Naive thymus-derived CD4-positive, alpha-beta T cell (primary cell): Measurements from ENCODE around the gene TRPC5OS. TPM values are rescaled to one million over a fixed set of nuclear protein-coding genes. Genes with fewer than 3 reads are reported as not detected.
A peak's percentile ranks its signal among the peaks of the same experiment; 100 is the strongest.

Experiments used
- ATAC-seq: fragments of 150-1000 bp; cut with Tn5 transposase; 2 replicates; pipeline ENCODE4 v1.10.0; 2021; ENCODE audit warnings: mild to moderate bottlenecking, moderate library complexity
- CTCF ChIA-PET: fragments of 350-600 bp; sonication (Branson Sonifier 250); formaldehyde crosslinking; loops from one replicate; lab custom pipeline; 2021; ENCODE audit warnings: antibody characterized with exemption; lab: Charles Lee
- POLR2A ChIA-PET: fragments of 350-600 bp; sonication (Branson Sonifier 250); formaldehyde crosslinking; loops from one replicate; lab custom pipeline; 2021; ENCODE audit warnings: antibody characterized with exemption, inconsistent platforms; lab: Charles Lee
- DNase-seq, 9 donors: peaks; one replicate each; pipeline versions ENCODE4 v3.0.0 to v3.0.0-alpha.2; 2020 to 2022; ENCODE audit warnings: mixed read lengths in 1 of 9
- H3K27ac ChIP-seq: one replicate; pipeline ENCODE4 v1.7.0; 2013; ENCODE audit warnings: mild to moderate bottlenecking, low read depth, low read length, moderate library complexity
- H3K27me3 ChIP-seq, 2 donors: one replicate each; pipeline ENCODE4 v1.7.0; 2013; ENCODE audit warnings: low read length in 2 of 2, mild to moderate bottlenecking in 2 of 2, moderate library complexity in 2 of 2; ENCODE audit not compliant: control insufficient read depth in 2 of 2, insufficient read depth in 2 of 2
- H3K36me3 ChIP-seq, 3 experiments: 1 replicate in 2 of 3; 2 replicates in 1 of 3; pipeline ENCODE4 v1.7.0; 2013; ENCODE audit warnings: low read length in 3 of 3, mild to moderate bottlenecking in 3 of 3, moderate library complexity in 1 of 3; ENCODE audit not compliant: insufficient read depth in 3 of 3, control insufficient read depth in 2 of 3
- H3K4me1 ChIP-seq, 2 donors: one replicate each; pipeline ENCODE4 v1.7.0; 2013; ENCODE audit warnings: low read length in 2 of 2, mild to moderate bottlenecking in 2 of 2, moderate library complexity in 1 of 2; ENCODE audit not compliant: control insufficient read depth in 2 of 2, insufficient read depth in 2 of 2
- H3K4me3 ChIP-seq: 2 replicates; pipeline ENCODE4 v1.7.0; 2013; ENCODE audit warnings: mild to moderate bottlenecking, low read length
- H3K9me3 ChIP-seq, 3 experiments: 1 replicate in 2 of 3; 2 replicates in 1 of 3; pipeline ENCODE4 v1.7.0; 2013; ENCODE audit warnings: low read length in 3 of 3; ENCODE audit not compliant: control insufficient read depth in 2 of 3
- H3K27ac Mint-ChIP-seq, 9 donors: one replicate each; pipeline ENCODE4 v1.8.0; 2020 to 2022; ENCODE audit warnings: mixed read lengths in 9 of 9, mild to moderate bottlenecking in 8 of 9, moderate library complexity in 5 of 9, inconsistent platforms in 2 of 9
- H3K27me3 Mint-ChIP-seq, 5 donors: one replicate each; pipeline ENCODE4 v1.8.0; 2021 to 2022; ENCODE audit warnings: mixed read lengths in 5 of 5, mild to moderate bottlenecking in 1 of 5
- H3K36me3 Mint-ChIP-seq, 5 donors: one replicate each; pipeline ENCODE4 v1.8.0; 2020 to 2022; ENCODE audit warnings: mixed read lengths in 5 of 5, mild to moderate bottlenecking in 3 of 5, inconsistent platforms in 1 of 5
- H3K4me1 Mint-ChIP-seq, 7 donors: one replicate each; pipeline ENCODE4 v1.8.0; 2020 to 2022; ENCODE audit warnings: mixed read lengths in 7 of 7, mild to moderate bottlenecking in 3 of 7, inconsistent platforms in 1 of 7
- H3K4me3 Mint-ChIP-seq, 10 donors: one replicate each; pipeline ENCODE4 v1.8.0; 2020 to 2022; ENCODE audit warnings: mild to moderate bottlenecking in 10 of 10, mixed read lengths in 10 of 10, moderate library complexity in 6 of 10, inconsistent platforms in 2 of 10
- H3K9me3 Mint-ChIP-seq, 11 donors: one replicate each; pipeline ENCODE4 v1.8.0; 2020 to 2022; ENCODE audit warnings: mixed read lengths in 11 of 11, mild to moderate bottlenecking in 4 of 11, inconsistent platforms in 1 of 11, moderate library complexity in 1 of 11
- intact Hi-C, 2 donors: fragments of 100-400 bp; cut with micrococcal nuclease; formaldehyde crosslinking; loops; one replicate each; pipeline ENCODE4 v1.15.1; 2023
- polyA plus RNA-seq, 2 donors: library from polyadenylated mRNA; unstranded; fragments of 300-500 nt; fragmentation: Illumina TruSeq; gene quantifications; one replicate each; pipeline ENCODE4 v1.2.3, GENCODE V29; 2021
- total RNA-seq, 6 experiments: library from RNA in 5 of 6; stranded (reverse) in 5 of 6; gene quantifications; 1 replicate in 5 of 6; 2 replicates in 1 of 6; pipeline ENCODE4 v1.2.3 and lab custom pipeline; 2021 to 2026

TRPC5OS gene
- total and polyA plus RNA-seq, 7 experiments from 2014 or later = not detected

- Mint-ChIP-seq H3K27ac (no peak overlapping the region), H3K9me3 (peaks cover 0 to 4% (median 0%) of the 10 kb centered on the region in 11 donors), H3K36me3 (no peaks in the 10 kb centered on the region), H3K4me1 (no peaks in the 10 kb centered on the region), H3K4me3 (no peak overlapping the region), H3K27me3 (peaks cover 0 to 3% (median 0%) of the 10 kb centered on the region in 5 donors)
- ChIA-PET CTCF (no interaction called here), POLR2A (no interaction called here)
- ATAC-seq (no peak), DNase-seq (no peak)
- no peak overlapping the region for H3K4me3 ChIP-seq
- H3K36me3 ChIP-seq = no peaks in the 10 kb centered on the region
- no peaks in the 10 kb centered on the region for H3K27me3 ChIP-seq
- no peak overlapping the region for H3K27ac ChIP-seq
- H3K4me1 ChIP-seq = no peaks in the 10 kb centered on the region
- intact Hi-C loops = no loop called here
- no peaks in the 10 kb centered on the region for H3K9me3 ChIP-seq
These were observed 25.0 kb upstream of the TRPC5OS start for GRCh38 chrX:111850975-111851374.

DNA sequence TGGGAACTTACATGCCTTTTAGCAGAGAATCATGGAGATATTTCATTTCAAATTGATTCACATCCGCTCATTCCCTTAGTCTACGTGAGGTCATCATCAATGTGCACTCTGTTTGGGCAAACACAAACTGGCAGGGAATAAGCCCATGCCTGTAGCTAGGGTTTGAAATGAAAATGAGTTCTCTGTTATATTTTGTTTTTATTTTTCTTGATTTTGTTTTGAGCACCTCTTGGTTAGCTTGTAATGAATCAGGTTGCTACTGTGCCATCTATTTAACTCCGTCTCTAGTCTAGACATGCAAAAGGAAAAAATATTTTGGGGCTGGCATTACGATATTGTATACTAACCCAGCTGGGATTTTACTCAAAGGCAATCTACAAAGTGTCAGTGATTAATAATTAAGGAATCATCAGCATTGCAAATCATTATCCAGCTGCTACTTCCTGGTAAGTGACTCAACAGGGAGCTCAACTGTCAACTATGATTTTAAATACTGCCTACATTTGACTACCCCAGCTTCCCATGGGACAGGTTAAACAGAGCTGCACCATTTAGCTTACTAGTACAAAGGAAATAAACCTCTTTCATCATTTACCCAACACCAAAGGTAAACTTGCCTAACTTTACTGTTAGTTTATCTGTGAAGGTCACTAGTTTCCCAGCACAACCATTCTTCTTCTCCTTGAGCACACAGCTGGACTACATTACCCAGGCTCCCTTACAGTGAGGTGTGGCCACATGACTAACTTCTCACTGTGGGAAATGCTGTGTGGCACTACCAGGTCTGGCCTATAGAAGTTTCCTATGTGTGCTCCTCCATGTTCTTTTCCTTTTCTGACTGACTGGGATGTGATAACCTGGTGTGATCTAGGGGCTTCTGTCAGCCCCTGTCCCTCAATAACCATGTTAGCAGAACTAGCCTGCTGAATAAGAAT, 21.2 kb upstream of the TRPC5OS start:
- Histone ChIP-seq H3K27me3 (no peaks in the 10 kb centered on the region), H3K4me3 (no peak overlapping the region), H3K4me1 (no peaks in the 10 kb centered on the region), H3K9me3 (no peaks in the 10 kb centered on the region), H3K27ac (no peak overlapping the region), H3K36me3 (no peaks in the 10 kb centered on the region)
- Mint-ChIP-seq H3K9me3 (peaks cover 0 to 4% (median 0%) of the 10 kb centered on the region in 11 donors), H3K27ac (no peak overlapping the region), H3K4me3 (no peak overlapping the region), H3K4me1 (no peaks in the 10 kb centered on the region), H3K36me3 (no peaks in the 10 kb centered on the region), H3K27me3 (peaks cover 0 to 3% (median 0%) of the 10 kb centered on the region in 5 donors)
- intact Hi-C loops = no loop called here
- no peak for ATAC-seq
- ChIA-PET CTCF (no interaction called here), POLR2A (no interaction called here)
- DNase-seq = no peak

GRCh38 chrX:111857534-111858060, 18.4 kb upstream of the TRPC5OS start:
- peaks cover 0 to 3% (median 0%) of the 10 kb centered on the region in 5 donors for H3K27me3 Mint-ChIP-seq
- H3K4me1 ChIP-seq = no peaks in the 10 kb centered on the region

DNA sequence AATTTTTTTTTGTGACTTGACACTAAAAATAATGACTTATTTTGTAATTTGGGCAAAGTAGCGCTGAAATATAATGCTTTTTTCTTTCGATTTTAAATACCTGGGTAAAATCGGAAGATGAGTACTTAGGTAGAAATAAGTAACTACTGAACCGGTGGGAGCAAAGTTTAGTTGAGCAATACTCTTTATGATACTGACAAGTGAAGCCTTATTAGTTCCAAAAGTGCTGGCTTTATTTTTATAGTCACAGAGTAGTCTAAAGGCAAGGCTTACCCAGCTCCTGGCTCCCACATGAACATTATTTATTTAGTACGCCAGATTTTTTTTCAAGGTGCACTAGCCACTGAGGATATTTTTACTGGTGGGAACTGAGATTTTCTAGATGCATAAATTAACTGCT, 14.4 kb upstream of the TRPC5OS start:
- no peak for ATAC-seq
- ChIA-PET CTCF (no interaction called here), POLR2A (no interaction called here)
- H3K36me3 ChIP-seq = no peaks in the 10 kb centered on the region
- Mint-ChIP-seq H3K27me3 (peaks cover 0 to 2% (median 0%) of the 10 kb centered on the region in 5 donors), H3K9me3 (peaks cover 0 to 1% (median 0%) of the 10 kb centered on the region in 11 donors), H3K4me3 (no peak overlapping the region), H3K36me3 (no peaks in the 10 kb centered on the region), H3K4me1 (no peaks in the 10 kb centered on the region), H3K27ac (no peak overlapping the region)
- H3K27ac ChIP-seq = no peak overlapping the region
- no peak overlapping the region for H3K4me3 ChIP-seq
- no peaks in the 10 kb centered on the region for H3K4me1 ChIP-seq
- no peak for DNase-seq
- intact Hi-C loops = loop anchor here in 1 of 2 donors (10.0 kb wide), 1 partner anchor 873 kb away; no protein-coding TSS in a partner anchor
- H3K9me3 ChIP-seq = no peaks in the 10 kb centered on the region
- H3K27me3 ChIP-seq = no peaks in the 10 kb centered on the region

More at GRCh38 chrX:111857534-111858060, 18.4 kb upstream of the TRPC5OS start:
- Mint-ChIP-seq H3K4me1 (no peaks in the 10 kb centered on the region), H3K9me3 (peaks cover 0 to 4% (median 0%) of the 10 kb centered on the region in 11 donors), H3K4me3 (no peak overlapping the region), H3K27ac (no peak overlapping the region), H3K36me3 (no peaks in the 10 kb centered on the region)
- ATAC-seq = no peak
- CTCF ChIA-PET = no interaction called here
- Histone ChIP-seq H3K36me3 (no peaks in the 10 kb centered on the region), H3K27me3 (no peaks in the 10 kb centered on the region), H3K9me3 (no peaks in the 10 kb centered on the region), H3K4me3 (no peak overlapping the region), H3K27ac (no peak overlapping the region)
- POLR2A ChIA-PET = no interaction called here
- DNase-seq = no peak
- intact Hi-C loops = no loop called here

GRCh38 chrX:111867236-111867635, 8.7 kb upstream of the TRPC5OS start:
- Histone ChIP-seq H3K27me3 (no peaks in the 10 kb centered on the region), H3K9me3 (no peaks in the 10 kb centered on the region), H3K4me3 (no peak overlapping the region), H3K36me3 (no peaks in the 10 kb centered on the region), H3K4me1 (no peaks in the 10 kb centered on the region), H3K27ac (no peak overlapping the region)
- POLR2A ChIA-PET = no interaction called here
- intact Hi-C loops = loop anchor here in 1 of 2 donors (10.0 kb wide), 1 partner anchor 868 kb away; no protein-coding TSS in a partner anchor
- Mint-ChIP-seq H3K36me3 (no peaks in the 10 kb centered on the region), H3K4me1 (peaks cover 0 to 7% (median 0%) of the 10 kb centered on the region in 7 donors), H3K9me3 (peaks cover 0 to 1% (median 0%) of the 10 kb centered on the region in 11 donors), H3K27me3 (peaks cover 2 to 10% (median 4%) of the 10 kb centered on the region in 5 donors), H3K27ac (no peak overlapping the region), H3K4me3 (peak overlapping the region in 1 of 10 donors; percentile 12)
- CTCF ChIA-PET = no interaction called here
- no peak for ATAC-seq
- no peak for DNase-seq

DNA sequence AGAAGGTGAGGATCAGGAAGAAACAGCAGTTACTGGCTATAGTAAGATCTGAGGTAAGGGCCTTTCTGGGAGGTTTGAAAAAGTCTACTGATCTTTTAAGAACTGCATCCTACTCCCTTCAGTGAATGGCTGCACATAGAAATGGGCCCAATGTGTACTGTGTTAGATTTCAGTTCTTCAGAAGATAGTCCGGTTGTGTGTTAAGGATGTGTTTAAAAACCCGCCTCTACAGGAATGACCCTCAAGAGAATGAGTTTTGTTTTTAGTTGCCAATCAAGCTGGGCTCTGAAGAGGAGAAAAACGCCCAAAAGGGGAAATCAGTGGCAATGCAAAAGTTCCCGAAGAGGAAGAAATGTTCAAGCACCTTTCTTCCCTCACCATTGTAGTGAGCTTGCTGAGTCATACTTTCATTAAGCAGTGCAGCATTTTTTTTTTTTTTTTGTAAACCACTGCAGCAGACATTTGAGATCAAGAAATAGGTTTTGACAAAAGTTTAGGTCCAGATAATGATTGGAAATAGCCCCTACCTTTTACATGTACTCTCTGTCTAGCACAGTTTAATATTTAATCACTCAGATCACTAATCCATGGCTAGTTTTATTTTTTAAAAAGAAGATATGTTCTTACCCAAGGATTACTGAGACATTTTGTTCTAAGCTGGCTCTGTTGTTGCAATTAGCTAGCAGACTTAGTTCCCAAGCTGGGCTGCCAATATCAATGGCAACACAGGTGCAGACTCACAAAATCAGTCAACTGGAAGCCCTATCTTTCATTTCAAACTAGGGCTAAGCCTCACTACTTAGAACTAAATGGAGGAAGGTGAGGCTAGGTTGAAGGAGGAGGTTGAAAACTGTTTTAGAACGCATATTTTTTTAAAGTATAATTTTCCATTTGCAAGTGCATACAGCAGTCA, 7.0 kb upstream of the TRPC5OS start:
- CTCF ChIA-PET = no interaction called here
- Histone ChIP-seq H3K4me3 (no peak overlapping the region), H3K27me3 (no peaks in the 10 kb centered on the region), H3K27ac (no peak overlapping the region), H3K36me3 (no peaks in the 10 kb centered on the region), H3K4me1 (no peaks in the 10 kb centered on the region), H3K9me3 (no peaks in the 10 kb centered on the region)
- Mint-ChIP-seq H3K36me3 (no peaks in the 10 kb centered on the region), H3K27me3 (peaks cover 0 to 10% (median 4%) of the 10 kb centered on the region in 5 donors), H3K4me1 (peaks cover 0 to 7% (median 0%) of the 10 kb centered on the region in 7 donors), H3K9me3 (no peaks in the 10 kb centered on the region), H3K27ac (no peak overlapping the region), H3K4me3 (no peak overlapping the region)
- POLR2A ChIA-PET = no interaction called here
- ATAC-seq = no peak
- no peak for DNase-seq
- intact Hi-C loops = loop anchor here (1.0 to 10.0 kb wide), 3 partner anchors 773 to 866 kb away; no protein-coding TSS in a partner anchor
